Aorta (tissue), 5 donors: ENCODE results near the gene NUCKS1. TPM values are rescaled to one million over a fixed set of nuclear protein-coding genes. Genes with fewer than 3 reads are reported as not detected.
A peak's percentile ranks its signal among the peaks of the same experiment; 100 is the strongest.

Experiments
- ATAC-seq: fragments of 200-7000 bp; cut with Tn5 transposase; one replicate; pipeline ENCODE4 v1.9.1; 2022; ENCODE audit warnings: moderate library complexity; ENCODE audit not compliant: low FRiP score
- DNase-seq, 2 donors: peaks; one replicate each; pipeline ENCODE4 v3.0.0-alpha.2; 2020
- H3K27ac ChIP-seq, 2 donors: one replicate each; pipeline ENCODE4 v1.5.1; 2013; ENCODE audit warnings: low read length in 2 of 2, mild to moderate bottlenecking in 2 of 2, moderate library complexity in 2 of 2, control low read depth in 1 of 2, inconsistent platforms in 1 of 2, low read depth in 1 of 2
- H3K27me3 ChIP-seq, 2 donors: one replicate each; pipeline ENCODE4 v1.6.1; 2013; ENCODE audit warnings: control low read depth in 1 of 2, low read length in 1 of 2, mild to moderate bottlenecking in 1 of 2, moderate library complexity in 1 of 2; ENCODE audit not compliant: insufficient read depth in 2 of 2, control insufficient read depth in 1 of 2
- H3K36me3 ChIP-seq, 2 donors: one replicate each; pipeline ENCODE4 v1.6.1; 2013; ENCODE audit warnings: control low read depth in 1 of 2, low read length in 1 of 2, mild to moderate bottlenecking in 1 of 2; ENCODE audit not compliant: insufficient read depth in 2 of 2, control insufficient read depth in 1 of 2
- H3K4me1 ChIP-seq, 2 donors: one replicate each; pipeline ENCODE4 v1.6.1; 2013; ENCODE audit warnings: low read length in 2 of 2, control low read depth in 1 of 2, mild to moderate bottlenecking in 1 of 2, moderate library complexity in 1 of 2; ENCODE audit not compliant: insufficient read depth in 2 of 2, control insufficient read depth in 1 of 2
- H3K4me3 ChIP-seq, 2 donors: one replicate each; pipeline ENCODE4 v1.5.1; 2013; ENCODE audit warnings: low read length in 2 of 2, control low read depth in 1 of 2, mild to moderate bottlenecking in 1 of 2
- H3K9me3 ChIP-seq: one replicate; pipeline ENCODE4 v1.6.1; 2013; ENCODE audit warnings: mild to moderate bottlenecking, low read length; ENCODE audit not compliant: control insufficient read depth
- WGBS, 2 donors: extraction: QIAGEN DNeasy Blood & Tissue Kit; methylation state at CpG; one replicate each; pipeline ENCODE4 v1.1.7; 2013; 5-methylcytosine and 5-hydroxymethylcytosine counted together
- intact Hi-C, 2 donors: fragments of 100-400 bp; cut with DNase I; formaldehyde crosslinking; loops; one replicate each; pipeline versions ENCODE4 v1.14.2 to v1.15.0; 2022
- polyA plus RNA-seq, 2 donors: library from polyadenylated mRNA; stranded (reverse); fragments of 200-250 nt; gene quantifications; one replicate each; pipeline ENCODE4 v1.2.3, GENCODE V29; 2013
- total RNA-seq, 2 donors: library from RNA; stranded (reverse); fragmentation: NEBNext Ultra II Directional; extraction: Animal tissue kit (Norgen Biotek cat#: 25700); gene quantifications; one replicate each; pipeline ENCODE4 v1.2.1, GENCODE V29; 2021
- donor health status: healthy with polysubstance abuse.
- donor health status: Bipolar disorder and iron deficiency.
- donor health status: DM: no; HTN: no; CAD: no.
- donor health status: DM: no; HTN: no; CAD: no.
- donor health status: DM: yes; HTN: yes; CAD: no.

The NUCKS1 gene
- total and polyA plus RNA-seq, 4 donors = 47.1 to 158 (median 96.2) TPM

GRCh38 chr1:205711105-205712048, 38.6 kb downstream of the NUCKS1 start:
- Histone ChIP-seq H3K9me3 (no peaks in the 10 kb centered on the region), H3K27ac (no peak overlapping the region), H3K4me1 (no peaks in the 10 kb centered on the region), H3K36me3 (peaks cover 2 to 4% of the 10 kb centered on the region in 2 donors), H3K4me3 (no peak overlapping the region), H3K27me3 (no peaks in the 10 kb centered on the region)
- 39 to 40% methylated on average over 8 of the region's 8 CpGs for WGBS, 2 donors
- DNase-seq (no peak), ATAC-seq (peak; percentile 90)
- intact Hi-C loops = loop anchor here (1.0 to 5.0 kb wide), 3 partner anchors 52 to 119 kb away; no protein-coding TSS in a partner anchor

- H3K4me1 ChIP-seq = no peaks in the 10 kb centered on the region
- ATAC-seq = no peak
- H3K4me3 ChIP-seq = no peak overlapping the region
- intact Hi-C loops = loop anchor here (1.0 to 5.0 kb wide), 3 partner anchors 51 to 118 kb away; no protein-coding TSS in a partner anchor
- peaks cover 0 to 3% of the 10 kb centered on the region in 2 donors for H3K36me3 ChIP-seq
- no peaks in the 10 kb centered on the region for H3K27me3 ChIP-seq
- WGBS, 2 donors = 41 to 47% methylated on average over 1 of the region's 1 CpG
- DNase-seq = no peak
- no peak overlapping the region for H3K27ac ChIP-seq
- H3K9me3 ChIP-seq = no peaks in the 10 kb centered on the region
Observed at GRCh38 chr1:205710201-205711062, 39.5 kb downstream of the NUCKS1 start.

- Histone ChIP-seq H3K9me3 (no peaks in the 10 kb centered on the region), H3K4me3 (no peak overlapping the region), H3K27ac (no peak overlapping the region), H3K4me1 (no peaks in the 10 kb centered on the region), H3K36me3 (no peaks in the 10 kb centered on the region), H3K27me3 (no peaks in the 10 kb centered on the region)
- DNase-seq (no peak), ATAC-seq (no peak)
- 86% methylated on average over 2 of the region's 2 CpGs for WGBS, 2 donors
- intact Hi-C loops = loop anchor here (2.0 to 5.0 kb wide), 2 partner anchors 51 to 117 kb away; no protein-coding TSS in a partner anchor
Observed at GRCh38 chr1:205709640-205710039, 40.3 kb downstream of the NUCKS1 start.

GRCh38 chr1:205709059-205709398, 41.0 kb downstream of the NUCKS1 start:
- Histone ChIP-seq H3K4me1 (no peaks in the 10 kb centered on the region), H3K36me3 (no peaks in the 10 kb centered on the region), H3K27me3 (no peaks in the 10 kb centered on the region), H3K9me3 (no peaks in the 10 kb centered on the region), H3K27ac (no peak overlapping the region), H3K4me3 (no peak overlapping the region)
- DNase-seq = no peak
- ATAC-seq = no peak
- intact Hi-C loops = no loop called here
- 27 to 32% methylated on average over 4 of the region's 4 CpGs for WGBS, 2 donors

GRCh38 chr1:205706601-205707502, 43.1 kb downstream of the NUCKS1 start:
- no peaks in the 10 kb centered on the region for H3K27me3 ChIP-seq
- no peaks in the 10 kb centered on the region for H3K36me3 ChIP-seq
- intact Hi-C loops = no loop called here
- H3K9me3 ChIP-seq = no peaks in the 10 kb centered on the region
- no peak overlapping the region for H3K27ac ChIP-seq
- DNase-seq = no peak
- no peaks in the 10 kb centered on the region for H3K4me1 ChIP-seq
- 45 to 55% methylated on average over 6 of the region's 6 CpGs for WGBS, 2 donors
- no peak overlapping the region for H3K4me3 ChIP-seq
- ATAC-seq = peak; percentile 26

GRCh38 chr1:205704903-205705302, 45.1 kb downstream of the NUCKS1 start:
- Histone ChIP-seq H3K4me3 (no peak overlapping the region), H3K27ac (no peak overlapping the region), H3K4me1 (no peaks in the 10 kb centered on the region), H3K27me3 (no peaks in the 10 kb centered on the region), H3K9me3 (no peaks in the 10 kb centered on the region), H3K36me3 (no peaks in the 10 kb centered on the region)
- intact Hi-C loops = no loop called here
- ATAC-seq (no peak), DNase-seq (no peak)
- WGBS, 2 donors = 84 to 90% methylated on average over 2 of the region's 2 CpGs

- ATAC-seq = no peak
- Histone ChIP-seq H3K36me3 (no peaks in the 10 kb centered on the region), H3K27me3 (no peaks in the 10 kb centered on the region), H3K4me3 (no peak overlapping the region), H3K27ac (no peak overlapping the region), H3K9me3 (no peaks in the 10 kb centered on the region), H3K4me1 (no peaks in the 10 kb centered on the region)
- no peak for DNase-seq
- intact Hi-C loops = no loop called here
- 90 to 95% methylated on average over 1 of the region's 1 CpG for WGBS, 2 donors
Observed at GRCh38 chr1:205703072-205703471, 46.9 kb downstream of the NUCKS1 start.

GRCh38 chr1:205701891-205702290, 48.1 kb downstream of the NUCKS1 start:
- H3K36me3 ChIP-seq = no peaks in the 10 kb centered on the region
- no peak overlapping the region for H3K27ac ChIP-seq
- no peak for ATAC-seq
- H3K27me3 ChIP-seq = no peaks in the 10 kb centered on the region
- H3K9me3 ChIP-seq = no peaks in the 10 kb centered on the region
- H3K4me1 ChIP-seq = no peaks in the 10 kb centered on the region
- no peak for DNase-seq
- intact Hi-C loops = loop anchor here in 1 of 2 donors (1.0 kb wide), 1 partner anchor 39 kb away; no protein-coding TSS in a partner anchor
- H3K4me3 ChIP-seq = no peak overlapping the region
- WGBS, 2 donors = 92 to 96% methylated on average over 4 of the region's 4 CpGs
